GM18499 (cell line): Measurements from ENCODE around the gene CNPPD1.

ENCODE experiments used
- ATAC-seq: cut with Tn5 transposase; IDR thresholded peaks from one replicate; pipeline ENCODE4 v1.9.1; 2021; ENCODE audit warnings: moderate number of reproducible peaks; ENCODE audit not compliant: insufficient read depth, unreplicated experiment

CNPPD1 gene

DNA sequence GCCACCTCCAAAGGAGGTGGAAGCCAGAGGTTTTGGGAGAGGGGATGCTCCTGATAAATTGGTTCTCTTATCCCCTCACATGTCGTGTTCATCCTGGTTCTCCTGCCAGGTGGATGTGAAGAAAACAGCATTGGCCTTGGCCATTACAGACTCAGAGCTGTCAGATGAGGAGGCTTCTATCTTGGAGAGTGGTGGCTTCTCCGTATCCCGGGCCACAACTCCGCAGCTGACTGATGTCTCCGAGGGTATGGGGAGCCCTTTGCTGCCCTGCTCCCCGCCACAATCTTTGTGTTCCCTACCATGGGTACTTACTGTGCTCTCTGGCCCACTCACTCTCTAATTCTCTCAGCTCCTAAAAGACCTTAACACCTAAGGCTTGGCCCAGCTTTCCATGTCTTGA, 4.8 kb upstream of the CNPPD1 start:
- no peak for ATAC-seq

DNA sequence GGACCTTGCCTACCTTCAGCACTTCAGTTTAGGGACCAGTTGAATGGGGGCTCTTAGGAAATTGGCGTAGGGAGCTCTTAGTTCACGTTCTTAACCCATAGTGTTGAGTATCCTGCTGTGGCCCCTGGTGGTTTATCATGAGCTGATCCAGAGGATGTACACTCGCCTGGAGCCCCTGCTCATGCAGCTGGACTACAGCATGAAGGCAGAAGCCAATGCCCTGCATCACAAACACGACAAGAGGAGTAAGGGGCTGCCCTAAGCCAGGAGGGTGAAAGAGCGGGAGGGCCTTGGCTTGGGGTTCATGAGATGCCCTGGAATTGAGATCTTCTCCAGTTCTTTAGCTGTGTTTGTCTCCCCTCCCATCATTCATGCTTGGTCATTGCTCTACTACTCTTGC, 4.2 kb upstream of the CNPPD1 start:
- no peak for ATAC-seq

DNA sequence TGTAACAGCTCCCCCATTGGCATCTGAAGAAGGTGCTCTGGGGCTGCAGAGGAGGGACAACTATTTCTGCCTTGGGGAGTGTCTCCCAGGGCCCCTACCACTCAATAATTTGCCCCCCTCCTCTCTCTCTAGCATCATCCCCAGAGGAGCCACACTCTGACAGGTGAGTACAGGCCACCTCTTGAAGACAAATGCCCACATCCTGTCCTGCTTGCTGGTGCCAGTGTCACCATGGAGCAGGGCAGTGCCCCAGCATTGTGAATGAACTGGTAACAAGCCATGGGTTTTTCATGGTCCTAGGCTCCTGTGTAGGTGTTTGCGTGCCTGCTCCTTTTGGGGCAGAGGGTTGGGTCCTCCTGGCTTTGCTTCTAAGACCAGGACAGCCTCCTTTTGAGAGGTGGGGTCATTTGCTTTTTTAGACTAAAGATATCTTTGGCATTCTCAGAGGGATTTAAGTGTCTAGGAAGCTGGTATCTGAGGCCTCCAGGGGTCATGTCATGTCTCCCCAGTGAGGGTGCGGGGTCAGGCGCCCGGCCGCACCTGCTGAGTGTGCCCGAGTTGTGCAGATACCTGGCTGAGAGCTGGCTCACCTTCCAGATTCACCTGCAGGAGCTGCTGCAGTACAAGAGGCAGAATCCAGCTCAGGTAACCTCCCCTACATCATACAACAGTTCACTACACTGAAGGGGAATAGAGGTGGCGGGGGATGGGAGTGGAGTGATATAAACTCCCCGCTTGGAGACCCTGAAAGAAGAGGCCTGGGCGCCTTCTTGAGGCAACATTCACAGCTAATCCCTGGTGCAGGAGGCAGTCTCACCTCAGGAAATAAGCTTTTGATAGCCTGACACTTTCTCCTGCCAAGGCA, 3.1 kb upstream of the CNPPD1 start:
- ATAC-seq: no peak

DNA sequence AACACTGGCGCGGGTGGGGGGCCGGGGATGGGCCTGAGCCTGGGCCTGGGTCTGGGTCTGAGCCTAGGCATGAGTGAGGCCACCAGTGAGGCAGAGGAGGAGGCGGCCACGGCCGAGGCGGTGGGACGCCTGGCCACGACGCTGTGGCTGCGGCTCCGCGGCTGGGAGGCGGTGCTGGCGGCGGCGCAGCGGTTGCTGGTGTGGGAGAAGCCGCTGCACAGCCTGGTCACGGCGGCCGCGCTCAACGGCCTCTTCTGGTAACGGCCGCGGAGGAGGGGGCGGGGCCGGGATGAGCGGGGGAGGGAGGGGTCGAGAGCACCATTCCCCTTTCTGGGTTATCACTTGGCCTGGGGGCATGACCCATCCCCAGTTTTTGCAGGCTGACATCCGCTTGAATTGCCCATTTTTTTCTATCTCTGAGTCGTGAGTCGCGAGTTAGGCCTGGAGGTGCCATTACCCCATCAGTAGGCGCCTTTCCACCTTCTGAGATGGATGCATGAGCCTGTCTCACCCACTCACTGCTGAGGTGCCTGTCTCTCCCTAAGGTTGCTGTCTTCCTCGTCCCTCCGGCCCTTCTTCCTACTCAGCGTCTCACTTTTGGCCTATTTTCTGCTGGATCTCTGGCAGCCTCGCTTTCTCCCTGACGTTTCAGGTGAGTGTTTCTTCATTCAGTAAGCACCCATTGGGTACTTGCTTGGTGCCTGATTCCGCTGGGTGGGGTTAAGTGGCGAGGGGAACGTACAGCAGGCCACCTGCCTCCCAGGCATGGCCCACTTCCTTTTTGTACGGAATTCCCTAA, 1.9 kb upstream of the CNPPD1 start:
- no peak for ATAC-seq

DNA sequence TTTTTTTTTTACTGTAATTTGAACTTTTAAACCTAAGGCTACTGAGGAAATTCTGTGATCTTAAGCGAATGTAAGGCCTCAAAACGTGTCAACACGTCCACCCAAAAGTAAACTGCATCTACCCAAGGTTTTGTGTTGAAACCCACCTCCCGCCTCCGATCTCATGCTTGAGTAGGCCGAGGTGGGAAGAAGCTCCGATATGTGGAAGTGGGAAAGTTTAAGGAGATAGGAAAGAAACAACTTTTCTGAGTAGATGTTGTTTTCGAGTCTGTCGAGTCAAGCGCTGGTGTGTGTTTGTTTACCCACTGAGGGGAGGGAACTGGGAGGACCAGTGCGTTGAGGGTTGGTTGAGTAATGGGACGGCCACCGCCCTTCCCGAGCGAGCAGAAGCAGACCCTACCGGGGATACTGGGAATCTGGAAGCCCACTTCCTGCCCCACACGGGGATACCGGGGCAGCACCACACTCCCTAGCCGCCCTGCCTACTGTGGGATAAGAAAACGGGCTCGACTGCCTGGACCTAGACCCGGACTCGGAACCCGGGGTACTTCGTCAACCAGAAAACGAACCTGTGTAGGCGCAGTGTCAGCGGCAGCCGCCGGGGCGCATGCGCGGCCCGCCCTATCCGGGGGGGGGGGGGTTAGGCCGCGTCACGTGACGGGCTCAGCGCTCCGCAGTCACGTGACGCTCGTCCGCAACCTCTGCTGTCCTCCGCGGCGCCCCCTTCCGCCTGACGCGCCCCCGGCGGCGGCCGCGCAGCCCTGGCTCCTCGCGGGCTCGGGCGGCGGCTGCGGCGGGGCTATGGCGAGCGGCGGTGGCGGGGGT, 1.0 kb upstream of the CNPPD1 start, which contains the start of gene RETREG2:
Gene RETREG2, plus strand, starts transcription at position 724 of the 825 bp plus-strand sequence. Its CDS starts 78 bp downstream, at position 802.
- ATAC-seq: no peak

DNA sequence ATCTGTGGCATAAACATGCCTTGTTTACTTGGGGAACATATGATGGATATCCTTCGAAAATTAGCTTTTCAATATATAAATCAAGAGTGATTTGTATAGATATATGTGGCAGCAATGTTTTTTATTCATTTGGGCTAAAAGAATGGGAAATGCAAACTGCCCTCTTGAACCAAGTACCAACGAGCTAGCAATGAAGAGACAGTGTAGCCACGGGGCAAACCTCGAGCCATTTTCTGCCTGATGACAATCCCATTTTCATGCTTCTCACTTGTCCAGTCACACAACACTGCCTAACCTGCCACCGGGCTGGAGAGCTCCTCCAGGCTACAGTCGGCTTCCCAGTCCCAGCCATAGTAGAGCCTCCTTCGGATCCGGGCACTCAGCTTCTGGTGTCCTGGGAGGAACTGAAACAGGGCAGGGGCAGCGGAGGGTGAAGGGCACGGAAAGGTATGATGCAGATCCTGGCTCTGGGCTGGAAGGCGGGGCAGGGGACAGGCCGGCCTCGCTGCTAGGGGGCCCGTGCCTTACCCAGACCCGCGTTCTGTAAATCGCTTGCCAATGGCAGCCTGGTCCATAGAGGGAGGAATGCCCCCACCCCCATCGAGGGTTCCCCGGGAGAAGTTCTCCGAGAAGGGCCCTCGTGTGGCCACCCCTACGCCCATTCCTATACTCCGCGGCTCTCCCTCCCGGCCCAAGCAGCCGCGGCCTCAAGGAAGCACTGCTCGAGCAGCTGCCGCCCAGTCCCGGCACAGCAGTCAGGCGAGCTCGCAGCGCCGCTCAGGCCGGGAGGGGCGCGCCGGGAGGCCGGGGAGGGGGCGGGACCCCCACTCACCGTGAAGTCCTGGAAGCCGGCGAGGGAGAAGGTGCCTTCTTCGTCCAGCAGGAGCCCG, 552 bp downstream of the CNPPD1 start:
- ATAC-seq: no peak

DNA sequence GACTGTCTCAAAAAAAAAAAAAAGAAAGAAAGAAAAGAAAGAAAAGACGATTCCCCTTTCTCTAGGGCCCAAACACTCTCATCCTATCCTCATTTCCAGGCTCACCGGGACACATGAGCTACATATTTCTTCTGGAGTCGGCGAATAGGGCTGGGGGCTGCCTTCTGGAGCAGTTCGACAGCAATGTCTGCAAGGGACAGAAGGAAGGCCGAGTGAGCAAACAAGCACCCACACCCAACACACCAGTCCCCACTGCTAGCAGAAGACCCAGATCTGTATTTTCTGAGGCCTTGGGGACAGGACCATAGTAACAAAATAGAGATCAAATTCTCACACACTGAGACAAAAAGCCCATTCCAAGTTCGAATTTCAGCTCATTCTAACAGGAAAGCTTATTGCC, 1.2 kb downstream of the CNPPD1 start:
- no peak for ATAC-seq

DNA sequence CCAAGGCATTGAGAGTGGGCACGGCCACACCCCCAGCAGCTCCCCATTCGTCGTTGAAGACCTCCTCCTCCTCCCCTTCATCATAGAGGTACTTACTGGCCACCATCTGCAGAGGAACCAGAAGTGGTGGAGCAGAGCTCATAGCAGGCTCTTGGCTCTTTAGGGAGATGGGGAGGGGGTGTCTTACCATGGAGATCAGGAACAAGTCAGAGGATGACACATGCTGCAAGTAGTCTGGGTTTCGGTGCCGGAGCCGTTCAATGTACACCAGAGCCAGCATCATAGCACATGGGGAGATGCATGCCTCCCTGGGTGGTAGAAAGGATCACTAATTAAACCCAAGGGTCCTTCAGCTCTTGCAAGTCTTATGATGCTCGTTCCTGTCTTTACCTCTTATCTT, 1.9 kb downstream of the CNPPD1 start:
- no peak for ATAC-seq

DNA sequence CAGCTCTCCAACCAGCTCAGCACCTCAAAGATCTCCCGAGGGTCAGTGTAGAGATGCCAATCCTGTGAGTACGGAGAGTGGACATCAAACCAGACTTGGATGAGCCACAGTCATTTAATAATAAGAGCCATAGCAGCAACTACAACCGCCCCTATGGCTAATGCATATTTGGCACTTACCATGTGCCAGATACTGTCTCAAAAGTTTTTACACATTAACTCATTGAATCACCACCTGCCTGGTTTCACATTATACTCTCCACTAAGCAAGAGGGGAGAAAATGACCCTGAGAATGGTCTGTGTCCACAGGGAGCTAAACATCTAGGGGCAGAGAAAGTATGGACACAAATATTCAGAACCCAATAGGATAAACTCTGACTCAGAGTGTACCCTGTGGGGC, 2.6 kb downstream of the CNPPD1 start:
- ATAC-seq: no peak

DNA sequence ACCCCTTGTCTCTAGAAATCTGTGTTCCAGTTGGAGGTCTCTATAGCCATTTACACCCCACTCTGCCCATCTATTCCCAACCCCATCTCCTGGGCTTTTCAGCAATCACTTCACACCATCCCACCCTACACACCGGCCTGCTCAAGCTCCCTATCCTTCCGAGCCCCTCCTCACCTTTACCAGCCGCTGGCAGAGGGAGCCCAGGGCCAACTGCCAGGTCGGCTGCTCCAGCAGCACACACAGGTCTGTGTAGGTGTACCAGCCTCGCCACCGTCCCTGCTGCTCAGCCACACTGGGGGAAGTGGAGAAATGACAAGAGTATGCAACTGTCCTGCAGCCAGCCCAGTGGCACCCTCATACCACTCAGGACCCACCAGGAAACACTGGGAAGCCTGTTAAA, 3.5 kb downstream of the CNPPD1 start:
- ATAC-seq: no peak

DNA sequence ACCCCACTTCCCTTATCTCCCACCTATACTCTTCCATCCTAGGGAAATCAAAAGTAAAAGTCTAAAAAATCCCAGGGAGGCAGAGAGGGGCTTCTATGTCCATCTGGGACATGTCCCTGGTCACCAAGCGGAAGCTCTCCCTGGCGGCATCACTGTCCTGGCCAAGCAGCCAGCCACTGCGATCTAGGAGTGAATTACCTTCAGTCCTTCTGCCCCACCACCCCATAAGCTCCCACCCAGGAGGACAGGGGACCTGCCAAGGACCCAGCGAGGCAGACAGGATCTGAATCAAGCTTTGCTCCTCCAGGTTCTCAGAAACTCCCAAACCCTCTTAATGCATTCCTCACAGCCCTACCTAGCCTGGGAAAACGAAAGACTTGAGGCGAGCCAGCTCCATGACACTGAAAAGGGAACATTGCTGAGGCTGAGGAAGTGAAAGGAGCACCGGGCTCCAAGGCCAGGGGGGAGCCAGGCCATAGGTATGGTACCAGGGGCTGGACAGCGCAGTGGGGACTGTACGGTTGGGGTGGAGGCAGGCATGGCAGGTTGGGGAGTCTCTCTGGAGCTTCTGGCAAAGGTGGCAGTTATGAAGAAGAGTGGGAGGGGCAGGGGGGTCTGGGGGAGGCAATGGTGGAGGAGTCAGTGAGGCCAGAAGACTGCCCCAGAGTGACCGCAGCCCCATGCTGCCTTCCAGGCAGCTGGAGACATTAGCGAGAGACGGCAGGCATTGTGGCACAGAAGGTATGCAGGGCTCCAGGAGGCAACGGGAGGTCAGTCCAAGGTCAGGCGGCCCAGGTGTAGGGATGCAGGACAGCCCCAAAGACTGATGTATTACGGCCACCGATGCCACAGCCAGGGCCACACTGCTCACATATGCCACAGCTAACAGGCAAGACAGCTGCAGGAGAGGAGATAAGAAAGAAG, 4.2 kb downstream of the CNPPD1 start:
- ATAC-seq: no peak

DNA sequence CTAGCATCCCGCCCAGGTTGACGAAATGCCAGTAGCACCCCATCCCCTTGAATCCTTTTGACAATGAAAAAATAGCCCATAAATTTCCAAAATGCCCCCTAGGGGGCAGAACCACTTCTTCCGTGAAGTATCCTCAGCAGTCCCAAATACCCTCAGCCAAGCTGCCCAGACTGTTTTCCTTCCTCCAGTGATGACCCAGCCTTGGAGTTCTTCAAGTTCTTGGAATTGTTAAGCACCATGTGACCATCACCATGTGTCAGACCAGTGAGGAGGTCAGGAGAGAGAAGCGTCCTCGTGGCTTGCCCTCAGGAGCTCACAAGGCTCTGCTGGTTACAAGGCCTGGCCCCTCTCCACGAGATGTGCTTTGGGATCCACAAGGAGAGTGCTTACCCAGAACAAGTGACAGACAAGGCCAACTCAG, 5.5 kb downstream of the CNPPD1 start:
- ATAC-seq: no peak

DNA sequence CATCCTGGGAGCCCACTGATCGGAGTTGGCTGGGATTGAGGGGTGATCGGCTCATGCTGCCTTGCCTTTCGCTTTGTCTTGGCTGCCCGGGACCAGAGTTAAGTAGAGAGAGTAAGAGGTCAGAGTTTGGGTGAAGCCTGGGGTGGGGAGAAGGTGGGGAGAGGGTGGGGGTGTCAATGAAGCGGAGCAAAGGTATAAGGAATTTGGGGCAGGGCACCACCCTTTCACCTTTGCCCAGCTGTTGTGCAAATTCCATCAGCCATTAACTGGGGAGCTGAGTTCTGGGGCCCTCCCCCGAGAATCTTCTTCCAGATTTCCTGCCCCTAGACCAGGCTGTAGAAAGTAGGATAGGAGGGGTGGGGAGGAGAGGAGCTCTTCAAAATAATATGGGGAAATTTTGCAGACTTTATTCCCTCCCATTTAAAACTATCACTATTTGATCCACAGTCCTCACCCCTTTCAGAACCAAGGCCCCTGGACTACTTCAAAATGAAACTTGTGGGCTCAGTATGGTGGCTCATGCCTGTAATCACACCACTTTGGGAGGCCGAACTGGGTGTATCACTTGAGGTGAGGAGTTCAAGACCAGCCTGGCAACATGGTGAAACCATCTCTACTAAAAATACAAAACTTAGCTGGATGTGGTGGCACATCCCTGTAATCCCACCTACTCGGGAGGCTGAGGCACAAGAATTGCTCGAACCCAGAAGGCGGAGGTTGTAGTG, 6.6 kb downstream of the CNPPD1 start, which contains the start of gene SLC23A3:
Gene SLC23A3, minus strand, starts transcription at position 100 of the 725 bp plus-strand sequence. Its CDS starts 45 bp downstream, at position 55.
- no peak for ATAC-seq

DNA sequence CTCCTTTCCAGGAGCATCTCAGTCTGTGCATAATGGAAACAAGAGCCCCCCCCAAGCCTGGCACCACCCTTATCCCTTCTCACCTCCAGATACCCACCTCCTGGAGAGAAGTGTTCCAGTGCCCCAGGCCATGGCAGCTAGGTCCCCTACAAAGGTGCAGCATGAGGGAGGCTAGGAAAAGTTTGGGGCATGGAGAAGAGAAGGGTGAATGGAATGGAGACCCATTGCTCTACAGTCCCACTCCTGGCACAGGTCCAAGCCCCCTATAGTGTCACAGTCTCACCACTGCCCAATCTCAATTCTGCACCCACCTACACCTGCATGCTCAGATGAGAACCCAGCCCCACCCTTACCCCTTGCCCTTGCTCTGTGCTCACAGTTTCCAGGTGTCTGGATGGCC, 7.8 kb downstream of the CNPPD1 start:
- no peak for ATAC-seq

DNA sequence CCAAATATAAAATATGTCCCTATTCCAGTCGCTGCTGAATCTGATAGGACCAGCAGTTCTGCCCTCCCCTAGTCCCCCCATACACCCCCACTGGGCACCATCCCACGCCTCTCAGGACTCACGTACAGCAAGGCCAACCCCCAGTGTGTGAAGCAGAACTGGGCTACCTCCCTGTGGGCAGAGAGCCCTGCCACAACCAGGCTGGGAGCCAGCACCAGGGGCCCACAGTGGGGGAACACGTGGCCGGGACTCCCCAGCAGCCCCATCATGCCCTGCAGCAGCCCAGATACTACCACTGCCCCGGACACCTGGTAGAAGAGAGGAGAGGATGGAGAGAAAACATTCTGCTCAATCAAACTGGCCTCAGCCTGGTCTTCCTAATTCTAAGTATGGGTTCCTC, 8.2 kb downstream of the CNPPD1 start:
- ATAC-seq: no peak

DNA sequence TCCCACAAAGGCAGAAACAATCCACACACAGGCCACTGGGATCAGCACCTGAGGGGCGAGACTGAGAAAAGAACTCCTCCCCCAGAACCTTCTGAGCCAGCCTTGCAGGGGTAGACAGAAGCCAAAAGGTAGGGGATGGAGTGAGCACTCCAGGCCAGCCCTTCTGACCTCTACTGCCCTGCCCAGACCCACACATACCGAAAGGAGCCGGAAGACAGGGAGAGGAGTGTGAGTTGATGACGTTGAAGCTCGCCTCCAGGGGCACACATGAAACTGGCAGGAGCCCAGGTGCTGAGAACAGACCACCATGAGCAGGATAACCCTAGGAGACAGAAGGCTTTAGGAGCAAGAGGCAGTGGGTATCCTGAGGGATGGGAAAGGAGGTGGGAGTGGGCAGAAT, 8.7 kb downstream of the CNPPD1 start:
- no peak for ATAC-seq

DNA sequence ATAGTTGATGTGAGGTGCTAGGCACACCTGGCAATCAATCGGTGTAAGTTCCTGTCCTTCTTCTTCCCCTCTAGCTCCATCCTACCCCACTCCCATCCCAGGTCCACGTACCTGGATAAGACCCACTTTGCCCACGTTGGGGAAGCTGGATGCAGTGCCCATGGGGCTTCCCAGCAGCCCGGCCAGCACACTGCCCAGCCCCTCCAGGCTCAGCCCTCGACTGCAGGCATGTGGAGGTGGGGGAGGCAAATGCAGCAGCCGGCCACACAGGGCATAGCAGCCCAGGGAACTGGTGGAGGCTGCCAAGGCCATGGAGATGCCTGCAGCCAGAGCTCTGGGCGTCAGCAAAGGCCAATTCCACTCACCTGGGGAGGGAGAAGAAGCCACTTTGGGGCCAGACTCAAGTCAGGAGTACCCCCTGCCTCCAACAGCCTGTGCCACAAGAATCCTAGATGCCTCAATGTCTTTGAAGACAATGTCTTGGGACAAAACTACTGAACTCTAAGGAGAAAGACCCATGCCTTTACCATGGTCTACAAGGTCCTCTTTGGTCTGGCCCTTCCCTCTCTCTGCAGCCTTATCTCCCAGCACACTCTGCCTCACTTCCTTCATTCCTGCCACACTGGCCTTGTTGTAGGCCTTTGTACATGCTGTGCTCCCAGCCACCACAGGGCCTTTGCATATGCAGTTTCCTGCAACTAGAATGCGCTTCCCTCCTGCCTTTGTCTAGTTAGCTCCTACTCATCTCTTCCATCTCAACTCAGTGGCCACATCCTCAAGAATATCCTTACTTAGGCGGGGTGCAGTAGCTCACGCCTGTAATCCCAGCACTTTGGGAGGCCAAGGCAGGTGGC, 11.4 kb downstream of the CNPPD1 start:
- ATAC-seq: no peak
